Measurements from ENCODE around the gene KRTAP12-4.

DNA sequence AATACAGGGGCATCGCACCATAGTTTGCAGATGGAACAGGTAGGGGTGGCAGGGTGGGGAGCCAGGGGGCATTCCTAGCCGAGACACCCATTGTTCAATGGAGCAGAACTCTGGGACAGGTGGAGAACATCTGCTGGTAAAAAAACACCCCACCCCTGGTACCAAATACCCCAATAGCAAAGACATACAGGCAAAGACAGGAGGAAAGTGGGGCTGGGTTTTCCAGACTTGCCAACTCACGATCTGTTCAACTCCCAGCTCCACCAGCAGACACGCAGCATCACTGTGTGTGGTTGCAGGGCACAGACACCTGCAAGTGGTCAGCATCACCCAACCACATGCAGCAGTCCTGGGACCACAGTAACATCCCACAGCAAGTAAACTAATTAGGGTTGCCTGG lies 42.9 kb downstream of the KRTAP12-4 start:
- TF ChIP-seq FOXM1 (IDR thresholded peaks at IDR 0.05; ENCODE audit: borderline replicate concordance, low read depth) (no peak), YY1 (IDR thresholded peaks at IDR 0.05; ENCODE audit: low read depth) (no peak), CREB1 (IDR thresholded peaks at IDR 0.05; ENCODE audit: low read depth) (no peak), EGR1 (IDR thresholded peaks at IDR 0.05) (no peak), CEBPB (IDR thresholded peaks at IDR 0.05) (no peak), RAD21 (IDR thresholded peaks at IDR 0.05; ENCODE audit: low read depth) (no peak), EP300 (IDR thresholded peaks at IDR 0.05; ENCODE audit: borderline replicate concordance) (no peak), REST (IDR thresholded peaks at IDR 0.05; ENCODE audit: low read depth) (no peak)
